ENCODE data around the gene CERS1.

The CERS1 gene

DNA sequence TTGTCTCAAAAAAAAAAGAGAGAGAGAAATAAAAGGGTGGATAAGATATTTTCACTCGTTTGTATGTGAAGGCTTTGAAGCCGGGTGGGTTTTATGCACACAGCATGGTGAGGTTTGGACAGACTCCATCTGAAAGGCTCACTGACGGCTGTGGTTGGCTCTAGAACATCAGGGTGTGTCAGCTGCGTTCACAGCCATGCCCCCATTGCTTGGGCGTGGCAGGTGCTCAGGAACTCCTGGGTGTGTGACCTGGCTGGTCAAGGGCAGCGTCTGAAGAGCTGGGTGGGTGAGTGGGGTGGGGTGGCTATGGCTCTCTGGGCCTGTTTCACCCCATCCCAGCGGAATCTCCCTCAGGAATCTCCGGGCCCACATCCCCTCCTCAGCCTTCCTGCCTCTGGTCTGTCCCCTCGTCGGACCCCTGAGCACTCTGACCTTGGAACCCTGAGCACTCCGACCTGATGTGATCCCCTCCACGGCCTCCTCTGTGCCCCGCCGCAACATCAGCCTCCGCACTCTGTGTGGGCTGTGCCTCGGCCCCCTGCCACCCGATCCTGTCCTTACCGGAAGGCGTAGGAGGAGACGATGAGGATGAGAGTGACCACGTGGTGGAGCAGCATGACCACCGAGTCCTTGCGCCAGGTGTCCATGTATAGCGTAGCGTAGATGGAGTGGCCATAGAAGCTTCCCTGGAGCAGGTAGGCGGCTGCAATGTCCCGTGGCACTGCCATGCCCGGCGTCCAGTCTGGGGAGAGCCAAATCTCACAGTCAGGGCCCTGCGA lies 12.2 kb downstream of the CERS1 start:
- H3K27me3 Mint-ChIP-seq, result peaks cover 9 to 10% of the 10 kb centered on the region in 2 donors
- no peaks in the 10 kb centered on the region for H3K36me3 Mint-ChIP-seq (ENCODE audit: insufficient read depth)
- no peak for ATAC-seq (replicated peaks)
- H3K27ac Mint-ChIP-seq, result no peak overlapping the region
- H3K9me3 Mint-ChIP-seq, result no peaks in the 10 kb centered on the region
- DNase-seq, result no peak
- peaks cover 0 to 5% of the 10 kb centered on the region in 2 donors for H3K4me1 Mint-ChIP-seq (ENCODE audit: low read depth in 2 of 2)
- no peak overlapping the region for H3K4me3 Mint-ChIP-seq

DNA sequence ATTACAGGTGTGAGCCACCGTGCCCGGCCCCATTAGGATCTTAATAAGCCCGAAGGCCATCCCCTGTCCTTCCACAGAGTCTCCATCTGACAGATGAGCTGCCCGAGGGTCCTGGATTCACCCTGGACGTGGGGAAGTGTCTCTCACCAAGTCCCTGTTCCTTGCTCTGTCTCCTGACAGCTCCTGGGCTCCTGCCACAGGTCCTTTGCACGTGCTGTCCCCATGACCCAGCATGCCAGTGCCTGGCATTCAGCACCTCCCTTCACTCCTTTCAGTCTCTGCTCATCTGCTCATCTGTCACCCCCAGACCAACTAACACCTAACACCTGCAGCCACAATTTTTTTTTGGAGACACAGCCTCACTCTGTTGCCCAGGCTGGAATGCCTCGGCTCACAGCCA lies 14.5 kb downstream of the CERS1 start:
- ATAC-seq (replicated peaks) (no peak), DNase-seq (no peak)
- Mint-ChIP-seq H3K4me1 (ENCODE audit: low read depth in 2 of 2) (peaks cover 0 to 5% of the 10 kb centered on the region in 2 donors), H3K9me3 (no peaks in the 10 kb centered on the region), H3K27ac (peak overlapping the region in 1 of 2 donors; percentile 69), H3K36me3 (ENCODE audit: insufficient read depth) (no peaks in the 10 kb centered on the region), H3K4me3 (no peak overlapping the region), H3K27me3 (peaks cover under 1 to 2% of the 10 kb centered on the region in 2 donors)

DNA sequence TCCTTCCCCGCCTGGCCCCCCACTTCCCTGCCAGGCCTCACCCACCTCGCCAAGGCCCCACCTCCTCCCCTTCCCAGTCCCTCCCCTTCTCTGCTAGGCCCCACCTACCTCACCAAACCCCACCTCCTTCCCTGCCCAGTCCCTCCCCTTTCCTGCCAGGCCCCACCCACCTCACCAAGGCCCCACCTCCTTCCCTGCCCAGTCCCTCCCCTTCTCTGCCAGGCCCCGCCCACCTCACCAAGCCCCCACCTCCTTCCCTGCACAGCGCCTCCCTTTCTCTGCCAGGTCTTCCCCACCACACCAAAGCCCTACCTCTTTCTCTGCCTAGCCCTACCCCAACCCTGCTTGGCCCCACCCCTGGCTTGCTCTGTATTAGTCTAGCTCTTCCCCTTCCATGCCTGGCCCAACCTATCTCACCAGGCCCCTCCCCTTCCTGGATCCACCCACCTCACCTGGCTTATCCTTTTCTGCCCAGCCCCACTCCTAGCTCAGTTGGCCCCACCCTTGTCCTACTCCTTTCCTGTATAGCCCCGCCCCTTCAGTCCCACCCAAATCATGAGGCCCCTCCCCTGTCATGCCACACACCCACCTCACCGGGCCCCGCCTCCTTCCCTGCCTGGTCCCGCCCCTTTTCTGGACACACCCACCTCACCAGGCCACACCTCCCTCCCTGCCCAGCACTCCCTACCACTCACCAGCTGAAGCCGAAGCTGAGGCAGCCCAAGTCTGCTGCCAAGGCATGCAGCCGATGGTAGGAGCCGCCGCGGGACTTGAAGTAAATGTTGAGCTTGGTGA lies 16.2 kb downstream of the CERS1 start:
- DNase-seq (no peak), ATAC-seq (replicated peaks) (peak; percentile 66)
- H3K27ac Mint-ChIP-seq, result peak overlapping the region in 1 of 2 donors; percentile 41
- H3K4me3 Mint-ChIP-seq, result no peak overlapping the region
- no peaks in the 10 kb centered on the region for H3K27me3 Mint-ChIP-seq
- H3K9me3 Mint-ChIP-seq, result no peaks in the 10 kb centered on the region
- peaks cover 0 to 5% of the 10 kb centered on the region in 2 donors for H3K4me1 Mint-ChIP-seq (ENCODE audit: low read depth in 2 of 2)
- H3K36me3 Mint-ChIP-seq (ENCODE audit: insufficient read depth), result no peaks in the 10 kb centered on the region

DNA sequence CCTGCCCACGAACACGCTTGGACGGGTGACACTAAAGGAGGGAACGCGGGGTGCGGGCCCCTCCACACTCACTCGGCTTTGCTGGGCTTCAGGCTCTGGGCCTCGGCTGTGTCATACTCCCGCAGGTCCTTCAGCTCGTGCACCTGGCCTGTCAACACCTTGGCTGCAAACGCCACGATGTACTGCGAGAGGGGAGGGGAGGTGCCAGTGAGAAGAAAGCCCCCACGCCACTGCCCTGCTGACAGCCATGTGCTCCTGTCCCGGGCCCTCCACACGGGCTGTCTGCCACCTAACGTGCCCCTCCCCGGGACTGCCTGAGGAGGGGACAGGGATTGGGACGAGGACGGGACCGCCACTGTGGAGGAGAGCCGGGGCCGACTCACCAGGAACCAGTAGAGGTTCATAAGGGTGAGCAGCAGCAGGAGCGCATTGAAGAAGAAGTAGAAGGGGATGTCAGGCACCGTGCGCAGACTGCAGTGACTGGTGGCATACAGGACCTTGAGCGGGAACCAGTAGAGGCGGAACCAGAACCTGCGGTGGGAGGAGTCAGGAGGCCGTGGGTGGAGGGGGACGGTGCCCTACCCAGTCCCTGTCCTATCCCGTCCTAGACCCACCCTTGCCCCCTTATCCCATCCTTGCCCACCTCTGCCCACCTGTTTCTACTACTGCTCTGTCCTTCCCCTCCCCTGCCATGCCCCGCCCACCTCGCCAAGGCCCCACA lies 16.9 kb downstream of the CERS1 start:
- H3K9me3 Mint-ChIP-seq, result no peaks in the 10 kb centered on the region
- no peak for DNase-seq
- no peak overlapping the region for H3K4me3 Mint-ChIP-seq
- ATAC-seq (replicated peaks), result no peak
- peak overlapping the region in 1 of 2 donors; percentile 57 for H3K27ac Mint-ChIP-seq
- no peaks in the 10 kb centered on the region for H3K27me3 Mint-ChIP-seq
- peaks cover 0 to 5% of the 10 kb centered on the region in 2 donors for H3K4me1 Mint-ChIP-seq (ENCODE audit: low read depth in 2 of 2)
- H3K36me3 Mint-ChIP-seq (ENCODE audit: insufficient read depth), result no peaks in the 10 kb centered on the region

DNA sequence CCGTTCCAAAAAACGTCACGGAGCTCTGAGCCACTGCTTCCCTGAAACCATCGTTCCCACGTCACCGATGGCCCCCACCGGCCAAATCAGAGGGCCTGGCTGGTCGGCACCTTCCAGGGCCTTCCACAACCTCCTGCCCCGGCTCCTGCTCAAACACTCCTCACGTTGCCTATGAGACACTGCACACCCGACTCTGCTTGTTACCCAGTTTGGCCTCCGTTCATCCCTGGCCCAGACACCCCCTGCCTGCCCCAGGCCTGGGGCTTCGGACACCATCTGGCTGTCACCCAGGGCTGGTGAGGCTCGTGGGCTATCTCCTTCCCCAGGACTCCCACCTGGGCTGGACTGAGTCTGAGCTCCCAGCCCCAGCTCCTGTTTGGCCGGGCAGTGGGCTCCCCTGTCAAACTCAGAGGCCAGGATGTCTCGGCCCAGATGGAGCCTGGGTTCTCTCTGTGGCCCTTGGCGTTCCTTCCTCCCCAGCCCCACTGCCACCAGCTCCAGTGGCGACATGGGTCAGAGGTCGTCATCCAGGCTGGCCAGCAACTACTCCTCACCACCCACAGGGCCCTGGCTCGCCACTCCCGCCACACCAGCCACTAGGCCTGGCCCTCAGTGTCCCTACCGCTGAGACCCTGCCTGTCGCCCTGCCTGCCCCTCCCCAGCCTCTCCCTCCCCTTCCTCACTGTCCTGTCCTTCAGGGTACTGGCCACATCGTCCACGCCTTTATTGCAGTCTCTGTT lies 17.7 kb downstream of the CERS1 start:
- DNase-seq, result no peak
- Mint-ChIP-seq H3K36me3 (ENCODE audit: insufficient read depth) (no peaks in the 10 kb centered on the region), H3K4me3 (no peak overlapping the region), H3K27ac (peak overlapping the region in 1 of 2 donors; percentile 57), H3K4me1 (ENCODE audit: low read depth in 2 of 2) (peaks cover 0 to 2% of the 10 kb centered on the region in 2 donors), H3K9me3 (no peaks in the 10 kb centered on the region), H3K27me3 (no peaks in the 10 kb centered on the region)
- ATAC-seq (replicated peaks), result no peak

DNA sequence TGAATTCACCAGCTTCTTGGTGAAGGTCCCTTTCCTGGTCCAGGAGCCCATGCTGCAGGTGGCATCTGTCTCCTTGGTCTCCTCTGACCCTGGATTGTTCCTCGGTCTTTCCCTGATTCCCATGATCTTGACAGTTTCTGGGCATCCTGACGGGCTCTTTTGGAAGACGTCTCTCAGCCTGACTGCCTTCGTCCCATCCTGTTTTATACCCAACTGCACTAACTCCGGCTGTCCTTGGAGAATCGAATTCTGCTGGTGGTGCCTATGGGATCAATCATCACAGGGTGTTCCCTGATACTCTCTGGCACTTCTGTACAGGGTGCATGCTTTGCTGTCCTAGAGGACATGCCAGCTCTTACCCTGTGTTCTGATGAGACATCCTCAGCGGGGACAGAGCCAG lies 19.1 kb downstream of the CERS1 start:
- Mint-ChIP-seq H3K4me1 (ENCODE audit: low read depth in 2 of 2) (peaks cover 0 to 2% of the 10 kb centered on the region in 2 donors), H3K27me3 (no peaks in the 10 kb centered on the region), H3K27ac (no peak overlapping the region), H3K36me3 (ENCODE audit: insufficient read depth) (no peaks in the 10 kb centered on the region), H3K9me3 (no peaks in the 10 kb centered on the region), H3K4me3 (no peak overlapping the region)
- DNase-seq, result no peak
- no peak for ATAC-seq (replicated peaks)

DNA sequence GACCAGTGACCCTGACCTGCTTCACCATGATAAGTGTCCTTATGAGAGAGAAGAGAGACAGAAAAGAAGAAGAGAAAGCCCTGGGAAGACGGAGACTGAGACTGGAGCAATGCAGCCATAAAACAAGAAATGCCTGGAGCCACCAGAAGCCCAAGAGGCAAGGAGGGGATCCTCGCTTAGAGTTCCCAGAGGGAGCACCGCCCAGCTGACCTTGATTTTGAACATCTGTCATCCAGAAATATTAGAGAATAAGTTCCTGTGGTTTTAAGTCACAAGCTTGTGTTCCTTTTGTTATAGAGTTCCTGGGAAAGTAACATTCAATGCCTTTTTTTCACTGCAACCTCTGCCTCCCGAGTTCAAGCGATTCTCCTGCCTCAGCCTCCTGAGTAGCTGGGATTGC lies 20.2 kb downstream of the CERS1 start:
- DNase-seq, result no peak
- no peaks in the 10 kb centered on the region for H3K9me3 Mint-ChIP-seq
- H3K36me3 Mint-ChIP-seq (ENCODE audit: insufficient read depth), result no peaks in the 10 kb centered on the region
- no peak for ATAC-seq (replicated peaks)
- no peak overlapping the region for H3K4me3 Mint-ChIP-seq
- no peak overlapping the region for H3K27ac Mint-ChIP-seq
- peaks cover 4 to 5% of the 10 kb centered on the region in 2 donors for H3K4me1 Mint-ChIP-seq (ENCODE audit: low read depth in 2 of 2)
- H3K27me3 Mint-ChIP-seq, result peaks cover 0 to 6% of the 10 kb centered on the region in 2 donors

DNA sequence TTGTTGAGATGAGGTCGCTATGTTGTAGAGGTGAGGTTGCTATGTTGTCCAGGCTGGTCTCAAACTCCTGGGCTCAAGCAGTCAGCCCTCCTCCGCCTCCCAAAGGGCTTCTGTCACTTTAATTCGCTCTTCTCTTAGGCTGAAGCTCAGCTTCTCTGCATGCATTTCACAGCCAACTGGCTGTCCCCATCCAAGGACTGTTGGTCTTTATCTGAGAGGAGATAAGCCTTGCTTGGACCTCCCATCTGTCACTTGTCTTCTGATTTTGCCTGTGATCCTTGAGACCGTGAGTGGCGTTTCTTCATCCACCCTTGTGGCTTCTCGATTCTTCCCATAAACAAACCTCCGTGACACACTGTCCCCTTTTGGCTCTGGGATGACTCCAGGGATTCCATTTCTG lies 24.4 kb downstream of the CERS1 start:
- Mint-ChIP-seq H3K27me3 (peaks cover 0 to 9% of the 10 kb centered on the region in 2 donors), H3K4me3 (peak overlapping the region in 1 of 2 donors; percentile 63), H3K36me3 (ENCODE audit: insufficient read depth) (peaks cover 10% of the 10 kb centered on the region), H3K9me3 (no peaks in the 10 kb centered on the region), H3K27ac (no peak overlapping the region), H3K4me1 (ENCODE audit: low read depth in 2 of 2) (peaks cover 4 to 6% of the 10 kb centered on the region in 2 donors)
- ATAC-seq (replicated peaks) (no peak), DNase-seq (no peak)

DNA sequence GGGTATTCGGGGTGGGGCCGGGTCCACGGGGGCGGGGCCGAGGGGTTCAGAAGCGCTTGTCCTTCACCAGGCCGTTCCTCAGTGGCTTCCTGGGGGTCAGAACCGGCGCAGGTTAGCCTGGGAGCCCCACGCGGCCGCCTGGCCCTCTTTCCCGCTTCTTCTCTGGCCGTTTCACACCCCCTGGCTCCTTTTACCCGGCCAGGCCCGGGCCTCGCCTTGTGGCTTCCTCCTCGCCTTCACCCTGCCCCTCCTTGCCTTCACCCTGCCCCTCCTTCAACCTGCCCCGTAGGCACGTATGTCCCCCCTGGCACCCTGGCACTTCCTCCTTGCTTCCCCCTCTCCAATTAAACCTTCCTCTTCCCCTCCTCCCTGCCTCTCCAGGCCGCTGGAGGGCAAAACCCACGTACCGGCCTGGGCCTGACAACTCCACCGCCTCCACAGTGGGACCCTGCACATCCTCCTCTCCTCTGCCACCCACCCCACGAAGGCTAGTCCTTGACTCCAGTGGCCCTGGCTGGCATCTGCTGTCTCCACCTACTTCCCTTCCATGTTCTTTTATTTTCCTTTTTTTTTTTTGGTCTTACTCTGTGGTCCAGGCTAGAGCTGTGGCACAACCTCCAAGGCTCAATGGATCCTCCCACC lies 25.3 kb downstream of the CERS1 start:
- Mint-ChIP-seq H3K27ac (peak overlapping the region; percentile 75 to 85), H3K4me3 (peak overlapping the region; percentile 63 to 69), H3K36me3 (ENCODE audit: insufficient read depth) (peaks cover 19% of the 10 kb centered on the region), H3K9me3 (no peaks in the 10 kb centered on the region), H3K27me3 (peaks cover 0 to 9% of the 10 kb centered on the region in 2 donors), H3K4me1 (ENCODE audit: low read depth in 2 of 2) (peaks cover 6 to 8% of the 10 kb centered on the region in 2 donors)
- ATAC-seq (replicated peaks) (no peak), DNase-seq (no peak)

DNA sequence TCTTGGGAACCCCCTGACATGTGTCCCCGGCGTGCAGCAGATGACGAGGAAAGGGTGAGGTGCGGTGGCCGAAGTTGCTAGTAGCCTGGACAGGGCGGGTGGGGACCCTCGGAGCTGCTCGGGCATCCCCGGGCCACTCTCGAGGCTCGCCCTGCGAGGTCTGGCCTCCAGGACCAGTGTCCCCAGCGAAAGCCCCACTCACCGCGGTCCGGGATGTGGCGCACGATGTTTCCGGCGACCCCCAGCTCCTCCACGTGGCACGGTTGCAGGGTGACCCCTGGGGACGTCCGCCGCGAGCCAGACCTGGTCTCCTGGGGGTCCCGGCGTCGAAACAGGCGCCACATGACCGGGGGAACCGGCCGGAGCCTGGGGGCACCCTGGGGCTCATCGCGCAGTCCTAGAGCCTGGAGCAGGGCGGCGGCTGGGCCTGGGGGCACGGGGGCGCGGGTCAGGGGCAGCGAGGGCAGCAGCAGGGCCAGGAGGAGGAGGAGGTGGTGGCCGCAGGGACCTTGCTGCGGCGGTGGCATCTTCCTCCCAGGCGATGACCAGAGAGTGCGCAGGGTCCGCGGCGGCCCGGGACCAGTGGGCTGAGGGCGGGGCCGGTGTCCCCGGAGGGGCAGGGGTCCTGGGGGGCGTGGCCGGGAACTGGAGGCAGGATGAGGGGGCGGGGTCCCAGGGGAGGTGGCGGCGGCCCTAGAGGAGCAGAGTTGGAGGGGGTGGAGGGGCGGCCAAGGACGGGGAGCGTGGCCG lies 26.0 kb downstream of the CERS1 start:
- Mint-ChIP-seq H3K4me1 (ENCODE audit: low read depth in 2 of 2) (peaks cover 6 to 8% of the 10 kb centered on the region in 2 donors), H3K27ac (no peak overlapping the region), H3K27me3 (peaks cover 0 to 9% of the 10 kb centered on the region in 2 donors), H3K36me3 (ENCODE audit: insufficient read depth) (peaks cover 26% of the 10 kb centered on the region), H3K4me3 (no peak overlapping the region), H3K9me3 (no peaks in the 10 kb centered on the region)
- ATAC-seq (replicated peaks) (no peak), DNase-seq (no peak)

DNA sequence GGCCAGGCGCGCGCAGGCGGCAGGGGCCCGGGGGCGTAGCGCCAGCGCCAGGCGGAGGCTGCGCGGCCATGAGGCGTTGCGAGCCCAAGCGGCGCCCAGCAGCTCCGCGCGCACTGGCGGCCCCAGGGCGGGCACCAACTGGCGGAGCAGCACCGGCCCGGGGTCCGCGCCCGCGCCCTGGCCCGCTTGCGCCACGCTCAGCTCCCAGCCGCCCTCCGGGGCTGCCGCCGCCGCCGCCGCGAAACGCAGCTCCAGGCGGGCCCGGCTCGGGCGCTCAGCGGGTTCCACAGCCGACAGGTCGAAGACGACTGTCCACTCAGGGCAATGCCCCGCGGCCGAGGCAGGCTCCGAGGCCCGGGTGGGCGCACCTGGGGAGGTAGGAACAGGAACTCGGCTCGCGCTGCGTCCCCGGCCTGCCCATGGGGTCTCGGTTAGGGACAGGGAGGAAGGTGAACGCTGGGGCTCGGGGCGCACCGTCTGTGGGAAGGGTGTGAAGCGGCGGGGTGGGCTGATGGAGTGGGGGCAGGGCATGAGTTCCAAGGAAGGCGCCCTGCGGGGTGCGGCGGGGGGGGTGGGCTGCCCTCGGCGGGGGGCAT lies 26.8 kb downstream of the CERS1 start:
- no peak for ATAC-seq (replicated peaks)
- no peak overlapping the region for H3K4me3 Mint-ChIP-seq
- no peak overlapping the region for H3K27ac Mint-ChIP-seq
- peaks cover 34% of the 10 kb centered on the region for H3K36me3 Mint-ChIP-seq (ENCODE audit: insufficient read depth)
- peaks cover 0 to 9% of the 10 kb centered on the region in 2 donors for H3K27me3 Mint-ChIP-seq
- no peak for DNase-seq
- H3K9me3 Mint-ChIP-seq, result no peaks in the 10 kb centered on the region
- H3K4me1 Mint-ChIP-seq (ENCODE audit: low read depth in 2 of 2), result peaks cover 6 to 8% of the 10 kb centered on the region in 2 donors

Measured in effector memory CD8-positive, alpha-beta T cell (primary cell).